Stimulated activated CD8-positive, alpha-beta memory T cell treated with anti-CD3 and anti-CD28 coated beads, Interleukin-4, amount 100 ng/mL, for 4 hours (primary cell): ENCODE data around the gene RMND5A.

Experiments used
- DNase-seq, 2 donors: peaks; one replicate each; pipeline ENCODE4 v3.0.0-alpha.2; 2020; ENCODE audit warnings: low read depth in 2 of 2, low spot score in 1 of 2

The RMND5A gene

GRCh38 chr2:86825693-86826381 is 105.7 kb downstream of the RMND5A start:
- DNase-seq = no peak

- no peak for DNase-seq
These were observed 106.9 kb downstream of the RMND5A start for GRCh38 chr2:86826951-86827350.
